ENCODE data around the gene RAD21L1.

RAD21L1 gene

GRCh38 chr20:1187605-1188171 lies 38.2 kb upstream of the RAD21L1 start:
- no peak for TF ChIP-seq CTCF (IDR thresholded peaks at IDR 0.05; ENCODE audit: control insufficient read depth, insufficient read depth, low read depth, low read length, missing control alignments)
- no peak overlapping the region for H3K4me3 ChIP-seq (ENCODE audit: control insufficient read depth, low read depth, low read length)
- no peak for DNase-seq (ENCODE audit: low read depth)

DNA sequence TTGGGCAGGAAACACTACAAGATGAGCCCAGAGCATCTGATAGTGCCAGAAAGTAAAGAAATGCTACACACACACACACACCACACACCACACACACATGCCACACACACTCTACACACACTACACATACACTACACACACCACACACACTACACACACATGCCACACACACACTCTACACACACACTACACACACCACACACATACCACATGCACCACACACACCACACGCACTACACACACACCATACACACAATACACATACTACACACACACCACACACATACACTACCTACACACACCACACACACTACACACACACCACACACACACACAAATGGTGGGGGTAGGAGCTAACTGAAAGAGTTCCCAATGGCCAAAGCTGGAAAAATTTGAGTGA lies 37.5 kb upstream of the RAD21L1 start:
- TF ChIP-seq CTCF (IDR thresholded peaks at IDR 0.05; ENCODE audit: control insufficient read depth, insufficient read depth, low read depth, low read length, missing control alignments), result no peak
- DNase-seq (ENCODE audit: low read depth), result no peak
- H3K4me3 ChIP-seq (ENCODE audit: control insufficient read depth, low read depth, low read length), result no peak overlapping the region

DNA sequence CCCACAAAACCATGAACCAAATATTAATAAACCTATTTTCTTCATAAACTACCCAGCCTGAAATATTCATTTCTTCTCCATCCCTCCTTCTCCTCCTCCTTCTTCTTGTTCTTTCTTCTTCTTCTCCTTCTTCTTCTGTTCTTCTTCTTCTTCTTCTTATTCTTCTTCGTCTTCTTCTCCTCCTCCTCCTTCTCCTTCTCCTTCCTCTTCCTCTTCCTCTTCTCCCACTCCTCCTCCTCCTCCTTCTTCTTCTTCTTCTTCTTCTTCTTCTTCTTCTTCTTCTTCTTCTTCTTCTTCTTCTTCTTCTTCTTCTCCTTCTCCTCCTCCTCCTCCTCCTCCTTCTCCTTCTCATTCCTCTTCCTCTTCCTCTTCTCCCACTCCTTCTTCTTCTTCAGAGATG lies 36.0 kb upstream of the RAD21L1 start:
- no peak overlapping the region for H3K4me3 ChIP-seq (ENCODE audit: control insufficient read depth, low read depth, low read length)
- TF ChIP-seq CTCF (IDR thresholded peaks at IDR 0.05; ENCODE audit: control insufficient read depth, insufficient read depth, low read depth, low read length, missing control alignments), result no peak
- no peak for DNase-seq (ENCODE audit: low read depth)

GRCh38 chr20:1190847-1191246 lies 35.0 kb upstream of the RAD21L1 start:
- no peak for DNase-seq (ENCODE audit: low read depth)
- no peak for TF ChIP-seq CTCF (IDR thresholded peaks at IDR 0.05; ENCODE audit: control insufficient read depth, insufficient read depth, low read depth, low read length, missing control alignments)
- H3K4me3 ChIP-seq (ENCODE audit: control insufficient read depth, low read depth, low read length), result no peak overlapping the region

DNA sequence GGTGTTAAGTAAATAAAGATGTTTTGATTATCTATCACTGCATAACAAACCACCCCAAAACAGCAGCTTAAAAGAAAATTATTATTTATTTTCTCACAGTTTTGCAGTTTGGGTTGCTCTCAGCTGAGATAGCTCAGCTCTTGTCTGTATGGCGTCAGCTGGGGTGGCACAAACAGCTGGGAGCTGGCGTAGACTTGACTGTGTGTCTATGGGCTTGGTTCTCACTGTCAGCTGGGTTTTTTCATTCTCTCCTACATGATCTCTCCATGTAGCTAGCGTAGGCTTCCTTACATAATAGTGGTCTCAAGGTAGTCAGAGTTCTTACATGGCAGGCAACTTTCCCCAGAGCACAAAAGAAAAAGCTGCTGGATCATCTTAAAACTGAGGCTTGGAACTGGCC lies 34.5 kb upstream of the RAD21L1 start:
- no peak for TF ChIP-seq CTCF (IDR thresholded peaks at IDR 0.05; ENCODE audit: control insufficient read depth, insufficient read depth, low read depth, low read length, missing control alignments)
- H3K4me3 ChIP-seq (ENCODE audit: control insufficient read depth, low read depth, low read length), result no peak overlapping the region
- no peak for DNase-seq (ENCODE audit: low read depth)

DNA sequence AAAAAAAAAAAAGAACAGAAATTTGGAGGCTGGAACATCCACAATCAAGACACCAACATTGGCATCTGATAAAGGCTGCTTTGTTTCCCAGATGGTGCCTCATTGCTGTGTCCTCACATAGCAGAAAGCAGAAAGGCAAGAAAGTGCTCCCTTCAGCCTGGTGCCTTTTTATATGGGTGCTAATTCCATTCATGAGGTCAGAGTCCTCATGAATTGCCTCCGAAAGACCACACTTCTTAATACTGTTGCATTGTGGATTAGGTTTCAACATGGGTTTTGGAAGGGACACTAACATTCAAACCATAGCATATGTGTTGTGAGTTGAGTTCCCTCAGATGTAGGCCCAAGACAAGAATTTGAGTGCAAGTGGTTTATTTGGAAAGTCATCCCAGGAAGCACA lies 30.6 kb upstream of the RAD21L1 start:
- no peak overlapping the region for H3K4me3 ChIP-seq (ENCODE audit: control insufficient read depth, low read depth, low read length)
- DNase-seq (ENCODE audit: low read depth), result no peak
- TF ChIP-seq CTCF (IDR thresholded peaks at IDR 0.05; ENCODE audit: control insufficient read depth, insufficient read depth, low read depth, low read length, missing control alignments), result no peak

DNA sequence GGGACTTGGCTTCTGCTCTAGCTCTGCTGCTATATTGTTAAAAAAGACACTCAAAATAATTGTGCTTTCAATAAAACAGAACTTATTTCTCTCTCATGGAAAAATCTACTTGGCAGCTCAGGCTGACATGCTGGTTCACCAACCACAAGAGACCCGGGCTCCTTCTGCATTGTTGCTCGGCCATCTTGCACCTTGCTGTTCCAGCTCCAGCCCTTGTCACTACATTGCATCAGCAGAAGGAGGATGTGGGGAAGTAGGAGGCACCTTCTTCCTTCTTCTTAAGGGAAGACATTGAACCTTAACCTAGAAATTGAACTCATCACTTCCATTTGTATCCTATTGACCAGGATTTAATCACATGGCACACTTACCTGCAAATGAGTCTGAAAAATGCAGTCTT lies 29.2 kb upstream of the RAD21L1 start:
- TF ChIP-seq CTCF (IDR thresholded peaks at IDR 0.05; ENCODE audit: control insufficient read depth, insufficient read depth, low read depth, low read length, missing control alignments), result no peak
- DNase-seq (ENCODE audit: low read depth), result no peak
- no peak overlapping the region for H3K4me3 ChIP-seq (ENCODE audit: control insufficient read depth, low read depth, low read length)

Measured in AG09309 (cell line).